Panc1 (cell line): ENCODE results near the gene NLN. TPM values are rescaled to one million over a fixed set of nuclear protein-coding genes. Genes with fewer than 3 reads are reported as not detected.

ENCODE experiments used
- ATAC-seq: fragments of 200-7000 bp; cut with Tn5 transposase; 2 replicates; pipeline ENCODE4 v1.9.1; 2020; ENCODE audit warnings: mild to moderate bottlenecking, moderate library complexity
- BruUV-seq: library from RNA; stranded (reverse); fragments of 400-500 nt; replicated peaks from 2 replicates; lab custom pipeline; 2021; lab: Mats Ljungman, UMichigan
- CTCF ChIA-PET: fragments of 300-600 bp; sonication (Branson Sonifier 250); formaldehyde crosslinking; loops from one replicate; lab custom pipeline; 2022; ENCODE audit warnings: antibody characterized with exemption; lab: Charles Lee
- POLR2A ChIA-PET: fragments of 300-600 bp; sonication (Branson Sonifier 250); formaldehyde crosslinking; loops from one replicate; lab custom pipeline; 2022; ENCODE audit warnings: antibody characterized with exemption; lab: Charles Lee
- DNase-seq: peaks from one replicate; pipeline ENCODE4 v3.0.0-alpha.2; 2010; ENCODE audit warnings: low read depth, low spot score
- H3K27ac ChIP-seq: 2 replicates; pipeline ENCODE4 v1.5.1; 2011; ENCODE audit warnings: mild to moderate bottlenecking, low read length, inconsistent platforms
- H3K27me3 ChIP-seq: fragments of 200-500 bp; sonication (Bioruptor generic); 2 replicates; pipeline ENCODE4 v1.6.0; 2014; ENCODE audit warnings: low read length, inconsistent platforms; ENCODE audit not compliant: control insufficient read depth, insufficient read depth
- H3K36me3 ChIP-seq: fragments of 200-500 bp; sonication (Bioruptor generic); 2 replicates; pipeline ENCODE4 v1.5.1; 2014; ENCODE audit warnings: inconsistent platforms, mild to moderate bottlenecking, low read length, moderate library complexity; ENCODE audit not compliant: control insufficient read depth, insufficient read depth
- H3K4me1 ChIP-seq: 2 replicates; pipeline ENCODE4 v1.5.1; 2011; ENCODE audit warnings: inconsistent platforms, mild to moderate bottlenecking, low read length, moderate library complexity; ENCODE audit not compliant: control insufficient read depth, insufficient read depth
- H3K4me3 ChIP-seq, 2 experiments: 2 replicates each; pipeline ENCODE4 v1.5.1; 2011 to 2012; ENCODE audit warnings: low read depth in 2 of 2, low read length in 2 of 2, mild to moderate bottlenecking in 2 of 2, inconsistent platforms in 1 of 2, moderate library complexity in 1 of 2
- H3K9me3 ChIP-seq: fragments of 200-500 bp; sonication (Bioruptor generic); 2 replicates; pipeline ENCODE4 v1.5.1; 2014; ENCODE audit warnings: low read depth, mild to moderate bottlenecking, inconsistent platforms, low read length, moderate library complexity; ENCODE audit not compliant: control insufficient read depth, insufficient read depth
- POLR2AphosphoS5 ChIP-seq: IDR thresholded peaks from 2 replicates; pipeline ENCODE4 v1.6.1; 2012; ENCODE audit warnings: mild to moderate bottlenecking, low read depth, low read length, moderate library complexity
- SIN3A ChIP-seq: IDR thresholded peaks from 2 replicates; pipeline ENCODE4 v1.6.1; 2012; ENCODE audit warnings: low read depth, mild to moderate bottlenecking, low read length, moderate library complexity, borderline replicate concordance; ENCODE audit not compliant: insufficient read depth
- TCF7L2 ChIP-seq: IDR thresholded peaks from 2 replicates; pipeline ENCODE4 v1.6.1; 2011; ENCODE audit warnings: mild to moderate bottlenecking, low read depth, low read length, inconsistent platforms
- in situ Hi-C: cut with HindIII; loops from 2 replicates; pipeline ENCODE4 v1.10.0; 2016; ENCODE audit warnings: low sequenced_read_pairs, low pct_unique_long_range_greater_than_20kb
- intact Hi-C: fragments of 100-400 bp; cut with micrococcal nuclease; formaldehyde crosslinking; loops from one replicate; pipeline ENCODE4 v1.10.0; 2022; ENCODE audit not compliant: unreplicated experiment
- total RNA-seq: library from RNA; stranded (reverse); gene quantifications from one replicate; pipeline ENCODE4 v1.2.1, GENCODE V29; 2021; ENCODE audit not compliant: unreplicated experiment
- TF ChIP-seq, protein P1 (sequence below): fragments of 450-650 bp; IDR thresholded peaks from 2 replicates; pipeline ENCODE4 v1.5.1; 2017; ENCODE audit warnings: mild to moderate bottlenecking
- TF ChIP-seq, protein P2 (sequence below), 2 experiments: IDR thresholded peaks; 2 replicates each; pipeline ENCODE4 v1.6.1; 2011 to 2012; ENCODE audit warnings: low read depth in 2 of 2, control low read depth in 1 of 2, low read length in 1 of 2, mild to moderate bottlenecking in 1 of 2, moderate library complexity in 1 of 2; ENCODE audit not compliant: insufficient read depth in 1 of 2

The NLN gene
- total RNA-seq, 1 experiment from 2014 or later: 51.8 TPM

DNA sequence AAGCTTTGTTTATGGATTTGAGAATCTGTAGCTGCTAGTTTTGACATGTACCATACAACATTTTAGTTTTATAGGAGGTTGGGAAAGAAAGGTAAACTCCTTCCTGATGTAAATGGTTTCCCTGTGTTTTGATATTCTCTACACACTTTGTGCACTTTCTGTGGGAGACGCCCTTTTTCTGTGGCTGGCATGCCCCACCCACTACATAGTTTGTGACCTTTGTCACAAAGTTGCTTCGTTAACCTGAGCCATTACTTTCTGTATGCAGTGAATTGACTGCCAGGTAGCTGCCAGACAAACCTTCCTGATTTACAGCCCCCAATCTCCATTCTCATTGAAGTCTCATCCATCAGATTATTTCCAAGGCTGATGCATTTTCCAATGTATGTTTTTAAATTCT lies 90.6 kb downstream of the NLN start:
- ChIA-PET POLR2A (no interaction called here), CTCF (no interaction called here)
- ATAC-seq (no peak), DNase-seq (no peak)
- in situ Hi-C loops: no loop called here
- Histone ChIP-seq H3K9me3 (no peaks in the 10 kb centered on the region), H3K27me3 (no peaks in the 10 kb centered on the region), H3K4me1 (peaks cover 15% of the 10 kb centered on the region; the same call in 1 of the 2 replicates), H3K36me3 (no peaks in the 10 kb centered on the region; the same call in none of the 2 replicates), H3K4me3 (no peak overlapping the region), H3K27ac (no peak overlapping the region)
- BruUV-seq: no TSS peak
- intact Hi-C loops: no loop called here
- TF ChIP-seq SIN3A (no peak), POLR2AphosphoS5 (no peak), TCF7L2 (no peak)
- TF ChIP-seq, protein P1, sequence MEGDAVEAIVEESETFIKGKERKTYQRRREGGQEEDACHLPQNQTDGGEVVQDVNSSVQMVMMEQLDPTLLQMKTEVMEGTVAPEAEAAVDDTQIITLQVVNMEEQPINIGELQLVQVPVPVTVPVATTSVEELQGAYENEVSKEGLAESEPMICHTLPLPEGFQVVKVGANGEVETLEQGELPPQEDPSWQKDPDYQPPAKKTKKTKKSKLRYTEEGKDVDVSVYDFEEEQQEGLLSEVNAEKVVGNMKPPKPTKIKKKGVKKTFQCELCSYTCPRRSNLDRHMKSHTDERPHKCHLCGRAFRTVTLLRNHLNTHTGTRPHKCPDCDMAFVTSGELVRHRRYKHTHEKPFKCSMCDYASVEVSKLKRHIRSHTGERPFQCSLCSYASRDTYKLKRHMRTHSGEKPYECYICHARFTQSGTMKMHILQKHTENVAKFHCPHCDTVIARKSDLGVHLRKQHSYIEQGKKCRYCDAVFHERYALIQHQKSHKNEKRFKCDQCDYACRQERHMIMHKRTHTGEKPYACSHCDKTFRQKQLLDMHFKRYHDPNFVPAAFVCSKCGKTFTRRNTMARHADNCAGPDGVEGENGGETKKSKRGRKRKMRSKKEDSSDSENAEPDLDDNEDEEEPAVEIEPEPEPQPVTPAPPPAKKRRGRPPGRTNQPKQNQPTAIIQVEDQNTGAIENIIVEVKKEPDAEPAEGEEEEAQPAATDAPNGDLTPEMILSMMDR: no peak
- TF ChIP-seq, protein P2, sequence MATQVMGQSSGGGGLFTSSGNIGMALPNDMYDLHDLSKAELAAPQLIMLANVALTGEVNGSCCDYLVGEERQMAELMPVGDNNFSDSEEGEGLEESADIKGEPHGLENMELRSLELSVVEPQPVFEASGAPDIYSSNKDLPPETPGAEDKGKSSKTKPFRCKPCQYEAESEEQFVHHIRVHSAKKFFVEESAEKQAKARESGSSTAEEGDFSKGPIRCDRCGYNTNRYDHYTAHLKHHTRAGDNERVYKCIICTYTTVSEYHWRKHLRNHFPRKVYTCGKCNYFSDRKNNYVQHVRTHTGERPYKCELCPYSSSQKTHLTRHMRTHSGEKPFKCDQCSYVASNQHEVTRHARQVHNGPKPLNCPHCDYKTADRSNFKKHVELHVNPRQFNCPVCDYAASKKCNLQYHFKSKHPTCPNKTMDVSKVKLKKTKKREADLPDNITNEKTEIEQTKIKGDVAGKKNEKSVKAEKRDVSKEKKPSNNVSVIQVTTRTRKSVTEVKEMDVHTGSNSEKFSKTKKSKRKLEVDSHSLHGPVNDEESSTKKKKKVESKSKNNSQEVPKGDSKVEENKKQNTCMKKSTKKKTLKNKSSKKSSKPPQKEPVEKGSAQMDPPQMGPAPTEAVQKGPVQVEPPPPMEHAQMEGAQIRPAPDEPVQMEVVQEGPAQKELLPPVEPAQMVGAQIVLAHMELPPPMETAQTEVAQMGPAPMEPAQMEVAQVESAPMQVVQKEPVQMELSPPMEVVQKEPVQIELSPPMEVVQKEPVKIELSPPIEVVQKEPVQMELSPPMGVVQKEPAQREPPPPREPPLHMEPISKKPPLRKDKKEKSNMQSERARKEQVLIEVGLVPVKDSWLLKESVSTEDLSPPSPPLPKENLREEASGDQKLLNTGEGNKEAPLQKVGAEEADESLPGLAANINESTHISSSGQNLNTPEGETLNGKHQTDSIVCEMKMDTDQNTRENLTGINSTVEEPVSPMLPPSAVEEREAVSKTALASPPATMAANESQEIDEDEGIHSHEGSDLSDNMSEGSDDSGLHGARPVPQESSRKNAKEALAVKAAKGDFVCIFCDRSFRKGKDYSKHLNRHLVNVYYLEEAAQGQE (IDR thresholded peaks at IDR 0.05; ENCODE audit: insufficient read depth in 1 of 2, low read depth in 2 of 2, low read length in 1 of 2): no peak

DNA sequence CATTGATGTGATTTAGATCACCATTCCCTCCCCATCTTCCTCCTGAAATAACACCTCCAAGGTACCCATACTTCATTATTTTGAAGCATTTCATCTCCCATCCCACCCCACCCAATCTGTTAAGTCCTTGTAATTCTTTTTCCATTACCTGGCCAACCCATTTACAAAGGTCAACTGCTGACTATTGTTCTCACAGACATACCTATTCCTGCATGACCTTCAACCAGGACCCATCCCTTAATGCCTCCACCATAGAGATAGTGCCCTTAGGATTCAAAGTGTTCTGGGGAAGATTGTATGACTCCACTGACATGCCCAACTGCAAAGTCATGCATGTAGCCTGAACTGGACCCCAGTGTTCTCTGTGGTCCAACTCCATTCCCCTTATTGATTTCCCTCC lies 91.2 kb downstream of the NLN start:
- Histone ChIP-seq H3K4me1 (peaks cover 13% of the 10 kb centered on the region; the same call in 1 of the 2 replicates), H3K9me3 (no peaks in the 10 kb centered on the region), H3K27me3 (no peaks in the 10 kb centered on the region), H3K36me3 (no peaks in the 10 kb centered on the region; the same call in none of the 2 replicates), H3K27ac (no peak overlapping the region), H3K4me3 (no peak overlapping the region)
- DNase-seq (no peak), ATAC-seq (no peak)
- POLR2A ChIA-PET: no interaction called here
- TF ChIP-seq SIN3A (no peak), TCF7L2 (no peak), POLR2AphosphoS5 (no peak)
- TF ChIP-seq, protein P2 (IDR thresholded peaks at IDR 0.05; ENCODE audit: insufficient read depth in 1 of 2, low read depth in 2 of 2, low read length in 1 of 2): no peak
- TF ChIP-seq, protein P1: no peak
- intact Hi-C loops: no loop called here
- in situ Hi-C loops: no loop called here
- BruUV-seq: no TSS peak
- CTCF ChIA-PET: no interaction called here
